K562 (cell line): ENCODE data around the gene LAIR1. TPM values are rescaled to one million over a fixed set of nuclear protein-coding genes. Genes with fewer than 3 reads are reported as not detected.

Experiments
- ATAC-seq: fragments of 200-7000 bp; cut with Tn5 transposase; 3 replicates; pipeline ENCODE4 v1.9.1; 2020; ENCODE audit warnings: moderate library complexity
- BruUV-seq: library from RNA; stranded (reverse); fragments of 400-500 nt; replicated peaks from 2 replicates; lab custom pipeline; 2021; lab: Mats Ljungman, UMichigan
- CTCF ChIA-PET: fragments of 300-600 bp; formaldehyde crosslinking; extraction: SDS; loops from one replicate; lab custom pipeline; 2021; ENCODE audit warnings: low intra/inter-chr PET ratio; lab: Yijun Ruan, JAX
- POLR2A ChIA-PET: fragments of 300-600, 350-650 bp; sonication (Branson Sonifier 250); formaldehyde crosslinking; extraction: SDS; loops from one replicate; lab custom pipeline; 2021; ENCODE audit warnings: antibody characterized with exemption, inconsistent platforms; lab: Yijun Ruan, JAX
- DNase-seq, 4 experiments: peaks; one replicate each; pipeline versions ENCODE4 v3.0.0 to v3.0.0-alpha.2; 2011 to 2018; ENCODE audit warnings: low spot score in 3 of 4, mixed read lengths in 3 of 4; ENCODE audit errors: extremely low read depth in 1 of 4
- FAIRE-seq: peaks from 2 replicates; lab custom pipeline; 2011; peaks lifted over from hg19 to GRCh38; lab: Jason Lieb, UNC
- H2AFZ ChIP-seq: 2 replicates; pipeline ENCODE4 v1.6.0; 2011; ENCODE audit warnings: low read depth, low read length, control low read depth, inconsistent platforms
- H3K27ac ChIP-seq: fragments of 200-600 bp; 3 replicates; pipeline ENCODE4 v1.8.0; 2011; ENCODE audit warnings: low read depth, mild to moderate bottlenecking, control low read depth, inconsistent platforms, low read length, moderate library complexity, mixed read lengths; ENCODE audit errors: extremely low read depth
- H3K27me3 ChIP-seq, 2 experiments: fragments of 300-600 bp in 1 of 2; 2 replicates in 1 of 2; 3 replicates in 1 of 2; pipeline versions ENCODE4 v1.6.0 to v1.8.0; 2011; ENCODE audit warnings: inconsistent platforms in 2 of 2, low read length in 2 of 2, mild to moderate bottlenecking in 1 of 2, mixed read lengths in 1 of 2, moderate library complexity in 1 of 2; ENCODE audit not compliant: control insufficient read depth in 2 of 2, insufficient read depth in 2 of 2
- H3K36me3 ChIP-seq: fragments of 300-600 bp; 3 replicates; pipeline ENCODE4 v1.8.0; 2011; ENCODE audit warnings: mild to moderate bottlenecking, low read length, inconsistent platforms; ENCODE audit not compliant: control insufficient read depth, insufficient read depth
- H3K4me1 ChIP-seq, 2 experiments: fragments of 200-600 bp in 1 of 2; replicated peaks in 1 of 2; 2 replicates in 1 of 2; 3 replicates in 1 of 2; pipeline versions ENCODE4 v1.5.1 to v1.8.0; 2011; ENCODE audit warnings: inconsistent platforms in 2 of 2, low read length in 2 of 2, mild to moderate bottlenecking in 1 of 2, mixed read lengths in 1 of 2, moderate library complexity in 1 of 2; ENCODE audit not compliant: control insufficient read depth in 2 of 2, insufficient read depth in 2 of 2
- H3K4me2 ChIP-seq: 2 replicates; pipeline ENCODE4 v1.6.1; 2011; ENCODE audit warnings: low read length, control low read depth, inconsistent platforms, mixed read lengths; ENCODE audit not compliant: insufficient read depth
- H3K4me3 ChIP-seq: fragments of 200-600 bp; sonication (generic), shearing (Covaris generic); 2 replicates; pipeline ENCODE4 v1.5.1; 2016; ENCODE audit warnings: control low read depth, inconsistent platforms
- H3K79me2 ChIP-seq: fragments of 200-600 bp; 3 replicates; pipeline ENCODE4 v1.8.0; 2011; ENCODE audit warnings: low read length, inconsistent platforms; ENCODE audit not compliant: control insufficient read depth, insufficient read depth
- H3K9ac ChIP-seq, 2 experiments: 2 replicates each; pipeline versions ENCODE4 v1.6.0 to v1.6.1; 2011; ENCODE audit warnings: low read depth in 2 of 2, low read length in 2 of 2, control low read depth in 1 of 2, inconsistent platforms in 1 of 2, mild to moderate bottlenecking in 1 of 2, mixed read lengths in 1 of 2; ENCODE audit not compliant: insufficient read depth in 1 of 2
- H3K9me1 ChIP-seq: one replicate; pipeline ENCODE4 v1.6.0; 2011; ENCODE audit warnings: inconsistent platforms, mild to moderate bottlenecking, low read length, moderate library complexity; ENCODE audit not compliant: control insufficient read depth, insufficient read depth
- H3K9me3 ChIP-seq: replicated peaks from 2 replicates; pipeline ENCODE4 v1.5.1; 2011; ENCODE audit warnings: low read depth, low read length, inconsistent platforms; ENCODE audit not compliant: control insufficient read depth, insufficient read depth
- H4K20me1 ChIP-seq: replicated peaks from 2 replicates; pipeline ENCODE4 v1.6.1; 2011; ENCODE audit warnings: low read length, inconsistent platforms, mixed read lengths; ENCODE audit not compliant: control insufficient read depth, insufficient read depth
- ARID2 ChIP-seq: fragments of 450-650 bp; IDR thresholded peaks from 2 replicates; pipeline ENCODE4 v1.6.1; 2017; ENCODE audit warnings: antibody characterized with exemption, mild to moderate bottlenecking
- CBX2 ChIP-seq: fragments of 200-600 bp; sonication (generic); IDR thresholded peaks from one replicate; pipeline ENCODE4 v1.6.1; 2012; ENCODE audit warnings: mild to moderate bottlenecking, low read length, inconsistent platforms; ENCODE audit not compliant: insufficient read depth, poor library complexity, severe bottlenecking
- RNF2 ChIP-seq: sonication (generic); IDR thresholded peaks from 2 replicates; pipeline ENCODE4 v1.6.1; 2016
- TEAD4 ChIP-seq, 2 experiments: sonication (generic) in 1 of 2; formaldehyde crosslinking in 1 of 2; IDR thresholded peaks; 2 replicates each; pipeline versions ENCODE4 v1.6.1 to v1.8.0; 2012 to 2022; ENCODE audit warnings: borderline replicate concordance in 1 of 2, inconsistent platforms in 1 of 2, low read length in 1 of 2, mild to moderate bottlenecking in 1 of 2, missing genetic modification reagents in 1 of 2
- YY1 ChIP-seq, 3 experiments: IDR thresholded peaks; 2 replicates each; pipeline ENCODE4 v1.6.1; 2011; ENCODE audit warnings: low read length in 2 of 3, mild to moderate bottlenecking in 2 of 3, moderate library complexity in 2 of 3, borderline replicate concordance in 1 of 3, control low read depth in 1 of 3, low read depth in 1 of 3; ENCODE audit not compliant: insufficient read depth in 3 of 3, insufficient replicate concordance in 2 of 3, control insufficient read depth in 1 of 3, insufficient read length in 1 of 3; ENCODE audit errors: extremely low read depth in 1 of 3
- ZNF263 ChIP-seq: sonication (generic); formaldehyde crosslinking; IDR thresholded peaks from 2 replicates; pipeline ENCODE4 v1.8.0; 2022; ENCODE audit warnings: mild to moderate bottlenecking, missing genetic modification reagents, borderline replicate concordance
- WGBS: fragments of 100-300 bp; shearing (Covaris generic); methylation state at CpG from one replicate; pipeline ENCODE4 v1.1.6; 2016; ENCODE audit warnings: low coverage, mixed read lengths; ENCODE audit not compliant: insufficient coverage; ENCODE audit errors: missing lambda C conversion rate; 5-methylcytosine and 5-hydroxymethylcytosine counted together
- in situ Hi-C: fragments of 300-500 bp; cut with MboI; formaldehyde crosslinking; loops from 4 replicates; pipeline ENCODE4 v1.15.0; 2018; ENCODE audit warnings: inconsistent platforms, mixed read lengths
- intact Hi-C: fragments of 100-400 bp; cut with micrococcal nuclease; formaldehyde crosslinking; loops from 2 replicates; pipeline ENCODE4 v1.14.2; 2022
- polyA plus RNA-seq, 8 experiments: library from polyadenylated mRNA; depleted of rRNA in 4 of 8; stranded (reverse) in 5 of 8; unstranded in 3 of 8; fragments of >200 nt; fragmentation: Nextera tagmentation in 2 of 8; fragmentation: Illumina TruSeq in 1 of 8; extraction: Ambion mirVana in 2 of 8; extraction: Trizol in 1 of 8; gene quantifications; 2 replicates each; pipeline versions ENCODE4 v1.2.1 to v1.2.3, GENCODE V29; 2011 to 2014; ENCODE audit warnings: inconsistent platforms in 1 of 8, missing spikeins in 1 of 8
- total RNA-seq, 7 experiments: library from RNA; depleted of rRNA in 6 of 7; stranded (reverse); fragments of >200 nt in 6 of 7; fragmentation: Illumina TruSeq in 2 of 7; extraction: Trizol in 2 of 7; gene quantifications; 2 replicates each; pipeline versions ENCODE4 v1.2.1 to v1.2.3, GENCODE V29; 2011 to 2021; ENCODE audit warnings: low replicate concordance in 1 of 7
- TF ChIP-seq, protein P1 (sequence below): fragments of 450-650 bp; formaldehyde crosslinking; IDR thresholded peaks from 2 replicates; pipeline ENCODE4 v1.4.0; 2020; ENCODE audit warnings: mild to moderate bottlenecking, moderate library complexity

The LAIR1 gene
- total and polyA plus RNA-seq, 9 of the 15 experiments (the other 6 are each of a cell fraction or from before 2014, with no cell fraction given), result 0.12 to 0.54 (median 0.24) TPM; not detected in 6

DNA sequence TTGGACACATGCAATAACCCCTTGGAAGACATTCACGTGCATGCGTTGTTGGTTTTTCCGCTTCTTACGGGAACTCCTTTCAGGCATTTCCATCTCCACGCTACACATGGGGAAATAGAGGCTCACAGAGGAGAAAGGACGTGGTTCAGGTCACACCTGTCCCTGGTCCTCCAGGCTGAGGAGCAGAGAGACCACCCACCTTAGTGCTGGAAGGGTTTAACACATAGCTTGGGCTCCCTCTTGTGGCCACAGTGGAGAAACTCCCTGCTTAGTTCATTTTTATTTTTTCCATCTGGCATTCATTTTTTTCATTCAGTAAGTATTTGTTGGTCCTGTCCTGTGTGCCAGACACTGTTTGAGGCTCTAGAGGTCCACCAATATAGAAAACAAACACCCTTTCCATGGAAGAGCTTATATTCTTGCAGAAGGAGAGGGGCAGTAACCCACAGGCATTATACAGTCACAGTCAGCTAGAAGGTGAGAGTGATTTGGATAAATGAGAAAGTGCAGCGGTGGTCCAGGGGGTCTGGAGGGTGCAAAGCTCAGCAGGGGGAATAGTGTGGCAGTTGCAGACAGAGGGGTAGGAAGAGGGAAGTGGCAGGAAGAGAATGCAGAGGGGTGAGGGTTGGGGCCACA lies 26.3 kb upstream of the LAIR1 start (continued):
- TF ChIP-seq, protein P1, sequence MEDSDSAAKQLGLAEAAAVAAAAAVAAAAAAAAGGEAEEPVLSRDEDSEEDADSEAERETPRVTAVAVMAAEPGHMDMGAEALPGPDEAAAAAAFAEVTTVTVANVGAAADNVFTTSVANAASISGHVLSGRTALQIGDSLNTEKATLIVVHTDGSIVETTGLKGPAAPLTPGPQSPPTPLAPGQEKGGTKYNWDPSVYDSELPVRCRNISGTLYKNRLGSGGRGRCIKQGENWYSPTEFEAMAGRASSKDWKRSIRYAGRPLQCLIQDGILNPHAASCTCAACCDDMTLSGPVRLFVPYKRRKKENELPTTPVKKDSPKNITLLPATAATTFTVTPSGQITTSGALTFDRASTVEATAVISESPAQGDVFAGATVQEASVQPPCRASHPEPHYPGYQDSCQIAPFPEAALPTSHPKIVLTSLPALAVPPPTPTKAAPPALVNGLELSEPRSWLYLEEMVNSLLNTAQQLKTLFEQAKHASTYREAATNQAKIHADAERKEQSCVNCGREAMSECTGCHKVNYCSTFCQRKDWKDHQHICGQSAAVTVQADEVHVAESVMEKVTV (CRISPR knock-in tag), result peak; percentile 43; the same call in 1 of the 2 replicates
- no peak for TF ChIP-seq ZNF263

DNA sequence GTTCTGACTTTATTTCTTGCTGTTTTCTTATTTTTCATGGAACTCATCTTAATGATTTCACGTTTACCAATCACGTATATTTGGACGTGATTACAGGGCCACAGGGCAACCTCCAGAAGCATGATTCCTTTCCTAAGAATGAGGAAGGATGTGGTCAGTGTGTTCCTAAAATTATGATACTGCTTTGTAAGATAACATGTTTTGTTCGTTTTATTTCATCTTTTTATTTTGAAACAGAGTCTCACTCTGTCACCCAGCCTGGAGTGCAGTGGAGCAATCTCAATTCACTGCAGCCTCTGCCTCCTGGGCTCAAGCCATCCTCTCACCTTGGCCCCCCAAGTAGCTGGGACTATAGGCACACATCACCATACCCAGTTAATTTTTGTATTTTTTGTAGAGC lies 24.8 kb upstream of the LAIR1 start:
- peak; percentile 47; the same call in 1 of the 2 replicates for TF ChIP-seq RNF2
- no peak for TF ChIP-seq YY1 (IDR thresholded peaks at IDR 0.05; ENCODE audit: borderline replicate concordance in 1 of 3, control insufficient read depth in 1 of 3, extremely low read depth in 1 of 3, insufficient read depth in 3 of 3, insufficient read length in 1 of 3, insufficient replicate concordance in 2 of 3, low read depth in 1 of 3, low read length in 2 of 3)
- TF ChIP-seq ARID2, result no peak
- TF ChIP-seq CBX2, result no peak
- TF ChIP-seq TEAD4 (IDR thresholded peaks at IDR 0.05; ENCODE audit: low read length), result peak; percentile 42; the same call in 1 of the 2 replicates
- no peak for TF ChIP-seq TEAD4 (CRISPR knock-in tag; IDR thresholded peaks at IDR 0.05; ENCODE audit: borderline replicate concordance)
- TF ChIP-seq, all 486 proteins: peak for 2
- ChIA-PET CTCF (no interaction called here), POLR2A (no interaction called here)
- 0% methylated on average over 4 of the region's 4 CpGs for WGBS
- H3K4me1 ChIP-seq, result no peaks in the 10 kb centered on the region
- no peak overlapping the region for H2AFZ ChIP-seq
- H4K20me1 ChIP-seq, result no peaks in the 10 kb centered on the region
- no peak for DNase-seq
- intact Hi-C loops, result no loop called here
- ATAC-seq, result no peak
- no peak overlapping the region for H3K27ac ChIP-seq
- no peak for FAIRE-seq
- no peaks in the 10 kb centered on the region; the same call in 1 of the 2 replicates for H3K9me3 ChIP-seq
- no peaks in the 10 kb centered on the region for H3K9me1 ChIP-seq
- H3K27me3 ChIP-seq, result peaks cover 31 to 36% of the 10 kb centered on the region in 2 experiments
- BruUV-seq, result no TSS peak
- no peaks in the 10 kb centered on the region for H3K36me3 ChIP-seq
- H3K79me2 ChIP-seq, result no peaks in the 10 kb centered on the region
- in situ Hi-C loops, result no loop called here
- H3K9ac ChIP-seq, result no peak overlapping the region
- no peak overlapping the region for H3K4me3 ChIP-seq
- no peak overlapping the region for H3K4me2 ChIP-seq
